CD4-positive, alpha-beta T cell treated with Interleukin-6 for 4 hours (primary cell): Measurements from ENCODE around the gene ATP6V0E2.
A peak's percentile ranks its signal among the peaks of the same experiment; 100 is the strongest.

Experiments used
- DNase-seq: peaks from one replicate; pipeline ENCODE4 v3.0.0-alpha.2; 2020; ENCODE audit warnings: mixed read lengths

Gene ATP6V0E2

DNA sequence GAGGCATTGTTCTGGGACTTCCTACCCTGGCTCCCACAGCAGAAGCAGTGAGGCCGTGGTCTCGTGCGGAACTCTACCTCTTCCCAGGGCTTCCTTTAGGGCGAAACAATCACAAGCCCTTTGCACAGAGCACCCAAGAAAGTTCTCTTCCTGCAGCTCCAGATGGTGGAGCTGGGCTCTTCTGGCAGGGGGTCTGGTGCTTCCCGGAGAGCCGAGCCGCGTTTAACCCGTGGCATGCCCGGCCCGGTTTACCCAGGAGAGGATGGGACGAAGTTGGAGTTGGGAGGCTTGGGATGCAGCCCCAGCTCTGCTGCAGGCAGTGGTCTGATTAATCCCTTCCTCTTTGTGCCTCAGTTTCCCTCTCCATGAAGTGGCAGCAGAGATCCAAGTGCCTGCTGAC is 9.0 kb upstream of the ATP6V0E2 start:
- no peak for DNase-seq

DNA sequence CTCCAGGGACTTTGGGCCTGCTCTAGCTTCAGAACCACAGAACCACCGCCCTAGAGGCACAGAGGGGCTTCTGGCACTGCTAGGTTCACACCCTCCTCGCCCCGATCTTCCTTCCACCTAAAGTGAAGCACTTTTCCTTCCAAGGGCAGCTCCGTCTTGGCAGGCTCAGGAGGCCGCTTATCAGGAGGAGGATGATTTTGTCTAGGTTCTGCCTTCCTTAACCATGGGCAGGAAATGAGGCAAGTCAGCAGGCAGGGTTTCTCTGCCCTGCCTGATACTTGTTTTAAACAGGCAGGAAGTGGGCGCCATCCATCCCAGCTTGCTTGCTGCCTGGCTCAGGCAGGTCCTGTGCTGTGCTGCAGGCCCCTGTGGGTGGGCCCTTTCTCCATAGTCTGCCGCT is 8.3 kb upstream of the ATP6V0E2 start:
- DNase-seq: peak; percentile 82

DNA sequence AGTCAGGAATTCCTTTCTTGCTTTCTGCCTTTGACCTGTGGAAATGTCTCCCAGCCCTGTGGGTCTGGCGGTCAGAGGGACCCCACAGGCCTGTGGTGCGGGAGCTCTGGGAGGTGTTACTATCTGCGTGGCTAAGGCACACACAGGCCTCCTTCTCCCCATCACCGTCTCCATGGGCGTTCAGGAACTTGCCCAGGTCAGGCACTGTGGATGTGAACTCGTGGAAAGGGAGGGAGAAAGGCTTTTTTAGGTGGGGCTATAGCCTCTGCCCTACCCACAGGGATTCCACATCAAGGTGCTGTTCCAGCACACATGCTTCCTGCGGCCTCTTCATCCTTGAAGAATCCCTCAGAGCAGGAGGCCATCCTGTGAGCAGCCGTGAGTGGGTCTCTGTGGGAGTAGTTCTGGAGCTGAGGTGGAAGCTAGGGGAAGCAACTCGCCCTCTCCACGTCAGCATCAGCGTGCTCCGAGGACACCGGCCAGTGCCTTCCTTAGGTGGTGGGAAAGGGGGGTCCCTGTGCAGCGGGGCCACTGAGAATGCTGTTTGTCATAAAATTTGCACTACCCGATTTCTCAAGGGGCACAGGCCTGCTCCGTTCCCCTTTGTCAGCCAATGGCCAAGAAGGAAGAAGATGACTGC is 7.5 kb upstream of the ATP6V0E2 start:
- no peak for DNase-seq

DNA sequence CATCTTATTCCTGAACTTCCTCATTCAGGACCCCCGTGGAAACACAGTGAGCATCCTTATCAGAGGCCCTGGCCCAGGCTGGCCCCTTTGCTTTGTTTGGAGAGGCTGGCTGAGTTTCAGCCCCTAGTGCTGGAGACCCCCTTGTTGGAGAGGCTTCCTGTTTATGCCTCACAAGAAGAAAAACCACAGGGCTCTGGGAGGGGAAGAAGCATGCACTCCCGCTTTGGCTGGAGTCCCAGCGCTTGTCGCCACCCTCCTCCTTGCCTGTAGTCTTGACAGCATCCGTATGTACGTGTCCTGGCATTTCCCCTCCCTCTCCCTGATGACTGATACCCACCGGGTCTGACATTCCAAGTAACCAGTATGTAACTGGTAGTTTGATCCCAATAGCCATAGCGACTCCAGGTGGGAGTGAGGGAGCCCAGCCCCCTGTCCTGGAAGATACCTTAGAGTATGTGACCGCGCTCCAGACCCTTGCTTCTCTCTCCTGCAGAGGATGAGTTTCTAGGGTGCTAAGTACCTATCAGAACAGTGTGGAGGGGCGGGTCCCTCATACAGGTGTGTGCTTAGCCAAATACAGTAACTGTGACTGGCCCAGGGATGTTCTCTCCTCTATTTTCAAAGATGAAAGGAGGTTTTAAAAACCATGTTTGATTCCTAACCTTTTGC is 6.9 kb upstream of the ATP6V0E2 start:
- peak; percentile 61 for DNase-seq

DNA sequence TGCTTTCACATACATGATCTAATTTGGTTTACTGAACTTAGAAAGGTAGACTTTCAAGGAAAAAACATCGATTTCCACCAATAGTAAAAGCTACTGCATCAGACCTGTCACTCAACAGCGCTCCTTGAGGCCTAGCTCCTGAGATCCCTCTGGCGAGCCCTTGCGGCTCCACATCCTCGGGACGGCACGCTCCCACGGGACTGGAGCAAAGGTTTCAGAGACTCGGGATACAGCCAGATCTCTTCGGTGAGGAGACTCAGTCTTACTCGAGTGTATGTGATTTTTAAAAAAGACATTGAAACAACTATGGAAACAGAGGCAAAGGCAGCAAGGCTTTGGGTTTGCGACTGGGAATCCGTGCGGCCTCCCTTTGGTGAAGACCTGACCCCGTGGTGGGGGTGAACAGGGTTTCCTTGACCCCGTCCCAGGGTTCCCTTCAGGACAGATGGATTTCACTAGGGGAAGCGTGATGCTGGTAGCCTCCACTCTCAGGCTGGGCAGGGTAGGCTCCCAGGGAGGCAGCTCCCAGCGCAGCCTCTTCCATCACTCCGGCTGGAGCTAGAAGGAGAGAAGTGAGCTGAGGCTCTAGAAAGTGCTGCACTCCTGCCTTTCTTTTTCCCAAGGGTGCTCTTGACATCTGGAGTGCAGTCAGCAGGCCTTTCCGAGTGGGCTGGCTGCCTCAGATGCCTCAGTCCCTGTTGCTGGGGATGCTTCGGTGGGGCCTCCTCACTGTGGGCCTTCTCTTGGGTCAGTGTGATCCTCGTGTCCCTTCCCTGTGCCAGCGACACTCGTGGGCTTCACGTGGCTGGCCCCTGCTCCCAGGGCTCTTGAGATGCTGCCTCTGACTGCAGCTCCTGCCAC is 5.8 kb upstream of the ATP6V0E2 start:
- DNase-seq: no peak

DNA sequence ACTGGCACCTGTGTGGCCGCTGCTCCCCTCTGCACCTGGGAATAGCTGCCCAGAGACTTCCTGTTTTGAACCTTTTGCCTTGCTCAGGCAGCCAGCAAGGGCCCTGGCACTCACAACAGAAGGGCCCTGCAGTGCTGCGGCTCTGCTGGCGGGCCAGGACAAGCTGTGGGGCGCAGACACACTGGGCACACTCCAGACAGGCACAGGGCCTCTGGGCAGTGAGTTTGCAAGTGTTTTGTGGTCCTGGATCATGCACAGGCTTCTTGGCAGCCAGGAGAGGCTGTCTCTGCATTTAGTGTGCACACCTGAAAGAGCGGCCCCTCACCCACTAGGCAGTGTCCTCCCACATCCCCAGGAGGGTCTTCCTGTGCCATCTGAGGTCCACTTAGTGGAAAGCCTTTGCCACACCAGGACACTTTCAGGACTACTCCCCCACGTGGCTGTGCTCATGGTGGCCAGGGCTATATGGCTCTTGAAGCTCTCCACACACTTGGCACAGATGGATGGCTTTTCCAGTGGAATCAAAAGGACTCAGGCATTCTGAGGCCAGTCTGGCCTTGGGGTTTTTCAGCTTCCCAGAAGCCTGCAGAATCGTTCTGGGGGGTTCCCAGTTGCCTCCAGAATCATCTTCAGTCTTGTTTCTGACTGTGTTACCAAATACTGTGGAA is 5.0 kb upstream of the ATP6V0E2 start:
- peak; percentile 57 for DNase-seq

DNA sequence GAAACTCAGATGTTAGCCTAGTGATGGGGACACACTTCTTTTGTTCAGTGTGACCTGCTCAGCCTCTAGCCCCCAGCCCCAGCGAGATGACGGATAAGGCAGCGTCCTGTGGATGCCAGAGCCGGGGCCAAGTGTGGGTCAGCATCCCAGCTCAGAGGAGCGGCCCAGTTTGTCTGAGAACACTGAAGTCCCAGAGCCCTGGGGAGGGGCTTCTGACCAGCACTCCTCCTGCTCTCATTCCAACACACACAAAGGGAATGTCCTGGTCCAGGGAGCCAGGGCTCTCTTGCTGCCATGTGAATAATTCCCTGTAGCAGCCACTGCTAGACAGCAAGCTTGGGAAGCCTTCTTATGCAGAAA is 4.5 kb upstream of the ATP6V0E2 start:
- no peak for DNase-seq

DNA sequence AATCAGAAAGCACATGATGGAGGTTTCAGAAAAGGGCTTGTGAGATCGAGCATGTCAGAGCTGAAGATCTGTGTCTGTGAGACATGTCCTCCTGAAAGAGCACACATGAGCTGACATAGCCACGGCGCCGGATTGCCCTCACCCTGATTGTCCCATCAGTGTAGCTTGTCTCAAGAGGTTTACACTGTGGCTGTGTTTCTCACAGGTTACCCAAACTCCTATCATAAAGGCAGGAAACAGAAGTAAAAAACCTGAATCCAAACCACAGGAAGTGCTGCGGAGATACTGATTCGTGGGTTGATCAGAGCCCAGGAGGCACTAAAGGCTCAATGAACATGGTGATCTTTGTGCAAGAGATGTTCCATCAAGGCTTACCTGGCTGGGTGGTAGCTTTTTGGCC is 3.9 kb upstream of the ATP6V0E2 start:
- peak; percentile 72 for DNase-seq

DNA sequence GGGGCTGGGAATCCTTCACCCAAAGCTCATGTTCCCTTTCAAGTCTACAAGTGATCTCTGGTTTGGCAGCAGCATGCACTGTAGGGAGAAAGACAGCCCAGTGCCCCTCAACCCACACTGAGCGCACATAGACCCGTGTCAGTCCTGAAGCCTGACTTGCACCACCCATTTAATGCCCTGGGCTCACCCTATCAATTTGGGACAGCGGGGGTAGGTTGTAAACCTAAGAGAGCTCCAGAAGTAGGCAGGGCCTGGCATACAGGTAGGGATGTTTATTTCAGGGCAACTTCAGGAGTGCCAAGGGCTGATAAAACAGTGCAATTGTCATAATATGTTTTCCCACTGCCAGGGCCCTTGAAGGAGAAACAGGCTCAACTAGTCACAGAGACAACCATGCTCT is 3.5 kb upstream of the ATP6V0E2 start:
- DNase-seq: no peak

DNA sequence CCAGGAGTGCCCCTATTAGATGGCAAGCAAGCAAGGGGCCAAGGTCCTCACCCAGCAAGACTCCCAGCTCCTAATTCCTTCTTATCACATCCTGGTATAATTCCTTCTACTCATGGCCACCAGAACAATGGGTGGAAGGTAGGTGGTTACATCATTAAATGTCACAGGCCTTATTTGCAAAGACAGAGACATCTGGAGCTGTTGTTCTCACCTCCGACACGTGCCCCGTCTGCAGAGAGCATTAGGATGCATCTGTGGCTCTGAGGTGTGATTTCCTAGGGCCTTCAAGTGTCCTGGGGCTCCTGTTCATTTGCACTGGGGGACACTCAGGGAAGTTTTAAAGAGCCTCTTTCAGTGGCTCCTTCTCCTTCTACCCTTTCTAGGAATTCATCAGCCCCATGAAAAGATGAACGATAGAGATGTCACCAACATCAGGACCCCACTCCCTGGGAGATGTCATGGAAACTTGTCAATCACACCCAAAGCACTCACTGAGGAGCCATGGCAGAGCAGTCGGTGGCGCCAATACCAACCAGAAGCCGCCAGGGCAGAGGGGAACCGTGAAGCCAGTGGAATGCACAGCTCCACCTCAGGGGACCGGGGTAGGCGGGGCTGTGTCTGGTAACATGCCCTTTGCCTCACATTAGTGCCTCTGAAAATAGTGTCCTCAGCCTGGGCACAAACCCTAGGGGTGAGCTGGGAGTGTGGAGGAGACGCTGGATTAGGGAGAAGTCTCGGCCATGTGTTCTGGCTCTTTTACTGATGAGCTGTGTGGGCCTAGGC is 2.9 kb upstream of the ATP6V0E2 start:
- peak; percentile 54 for DNase-seq

DNA sequence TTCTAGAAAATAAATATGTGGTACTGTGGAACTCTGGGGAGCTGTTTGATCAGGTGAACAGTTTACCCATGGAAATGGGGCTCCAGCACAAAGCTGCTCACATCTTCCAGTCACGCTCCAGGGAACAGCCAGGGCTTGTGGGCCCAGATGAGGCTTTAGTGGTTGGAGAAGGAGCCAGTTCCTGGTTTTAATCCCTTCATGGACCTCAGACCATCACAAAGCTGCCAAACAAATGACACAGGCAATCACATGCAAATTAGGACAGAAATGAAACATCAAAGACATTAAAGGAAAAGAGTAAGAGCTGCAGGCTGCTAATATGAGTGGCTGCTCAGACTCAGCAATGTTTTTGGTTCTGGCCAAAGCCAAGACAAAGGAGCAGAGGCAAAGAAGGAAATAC is 2.2 kb upstream of the ATP6V0E2 start:
- DNase-seq: no peak

DNA sequence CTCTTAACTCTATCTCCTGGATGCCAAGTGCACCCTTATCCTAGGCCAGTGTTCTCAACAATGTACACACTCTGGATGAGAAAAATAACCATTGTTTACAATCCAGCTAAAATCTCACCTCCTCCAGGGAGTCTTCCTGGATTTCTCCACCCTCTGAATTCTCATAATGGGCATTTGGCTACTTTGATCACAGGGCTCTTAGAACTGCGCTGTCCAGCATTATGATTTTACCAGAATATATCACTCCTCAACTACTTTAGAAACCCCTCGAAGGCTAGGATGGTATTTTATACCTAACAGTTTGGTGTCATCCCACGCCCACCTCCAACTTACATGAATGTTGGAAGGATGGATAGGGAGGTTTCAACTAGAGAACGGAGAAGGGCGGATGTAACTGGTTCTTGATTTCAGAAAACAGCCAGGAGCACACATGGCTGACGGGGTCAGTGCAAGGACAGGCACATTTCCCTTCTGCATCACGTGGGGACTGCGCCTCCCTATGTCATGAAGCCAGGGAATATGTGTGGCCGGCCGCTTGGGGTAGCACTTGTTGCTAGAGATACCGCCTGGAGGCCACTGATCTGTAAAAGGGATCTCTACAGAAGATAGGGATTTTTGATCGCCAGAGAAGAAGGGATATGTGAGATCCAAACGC is 1.2 kb upstream of the ATP6V0E2 start:
- peak; percentile 31 for DNase-seq

DNA sequence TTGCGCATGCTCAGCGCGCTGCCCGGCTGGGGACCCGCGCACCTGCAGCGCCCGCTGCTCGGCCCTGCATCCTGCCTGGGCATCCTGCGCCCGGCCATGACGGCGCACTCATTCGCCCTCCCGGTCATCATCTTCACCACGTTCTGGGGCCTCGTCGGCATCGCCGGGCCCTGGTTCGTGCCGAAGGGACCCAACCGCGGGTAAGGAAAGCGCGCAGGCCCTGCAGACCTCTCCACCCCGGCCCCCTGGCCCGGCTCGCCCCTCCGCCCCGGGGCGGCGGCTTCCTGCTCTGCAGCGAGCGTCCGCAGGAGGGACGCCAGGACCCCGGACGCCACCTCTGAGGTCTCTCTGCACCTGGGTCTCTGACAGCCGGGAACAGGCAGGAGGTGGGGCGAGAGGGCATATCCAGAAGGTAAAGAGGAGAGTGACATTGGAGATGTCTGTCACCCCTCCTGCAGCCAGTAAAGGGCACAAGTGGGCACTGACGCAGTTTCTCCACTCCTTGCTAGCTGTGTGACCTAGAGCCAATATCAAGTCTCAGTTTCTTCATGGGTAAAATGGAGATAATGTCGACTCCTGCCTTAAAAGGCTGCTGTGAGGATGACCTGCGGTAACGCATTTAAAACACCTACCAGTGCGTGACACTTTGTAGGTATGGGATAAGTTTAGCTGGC is 338 bp downstream of the ATP6V0E2 start:
- DNase-seq: no peak

DNA sequence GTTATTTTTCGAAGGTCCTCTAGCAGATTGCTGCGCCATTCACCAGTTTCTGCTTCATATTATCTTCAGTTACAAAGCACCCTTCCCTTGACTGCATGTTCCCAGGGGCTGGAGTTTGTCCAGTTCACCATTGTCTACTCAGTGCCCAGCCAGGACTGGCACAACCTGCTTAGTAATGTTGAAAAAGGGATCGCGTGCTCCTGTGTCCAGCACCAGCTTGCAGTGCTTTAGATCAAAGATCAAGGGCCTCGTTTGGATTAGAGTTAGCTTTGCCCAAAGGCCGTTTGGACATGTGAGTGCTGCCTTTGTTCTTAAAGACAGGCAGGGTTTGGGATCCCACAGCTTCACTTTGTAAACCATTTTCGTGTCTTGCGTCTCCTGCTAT is 867 bp downstream of the ATP6V0E2 start:
- no peak for DNase-seq

DNA sequence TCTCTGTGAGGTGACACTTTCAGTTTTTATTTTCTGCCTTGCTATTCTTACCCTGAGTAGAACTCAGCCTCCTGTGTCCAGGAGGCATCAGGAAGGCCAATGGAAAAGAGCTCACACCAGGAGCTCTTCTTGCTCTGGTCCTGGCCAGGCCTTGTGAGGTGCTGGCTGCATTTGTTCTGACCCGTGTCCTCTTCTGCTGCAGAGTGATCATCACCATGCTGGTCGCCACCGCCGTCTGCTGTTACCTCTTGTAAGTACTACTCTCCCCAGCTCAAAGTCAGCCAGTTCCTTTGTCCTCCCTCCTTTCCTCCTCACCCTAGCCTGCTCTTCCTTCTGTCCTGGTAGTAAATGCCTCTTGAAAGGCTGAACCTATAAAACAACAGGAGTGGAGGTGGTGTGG is 1.6 kb downstream of the ATP6V0E2 start:
- no peak for DNase-seq

DNA sequence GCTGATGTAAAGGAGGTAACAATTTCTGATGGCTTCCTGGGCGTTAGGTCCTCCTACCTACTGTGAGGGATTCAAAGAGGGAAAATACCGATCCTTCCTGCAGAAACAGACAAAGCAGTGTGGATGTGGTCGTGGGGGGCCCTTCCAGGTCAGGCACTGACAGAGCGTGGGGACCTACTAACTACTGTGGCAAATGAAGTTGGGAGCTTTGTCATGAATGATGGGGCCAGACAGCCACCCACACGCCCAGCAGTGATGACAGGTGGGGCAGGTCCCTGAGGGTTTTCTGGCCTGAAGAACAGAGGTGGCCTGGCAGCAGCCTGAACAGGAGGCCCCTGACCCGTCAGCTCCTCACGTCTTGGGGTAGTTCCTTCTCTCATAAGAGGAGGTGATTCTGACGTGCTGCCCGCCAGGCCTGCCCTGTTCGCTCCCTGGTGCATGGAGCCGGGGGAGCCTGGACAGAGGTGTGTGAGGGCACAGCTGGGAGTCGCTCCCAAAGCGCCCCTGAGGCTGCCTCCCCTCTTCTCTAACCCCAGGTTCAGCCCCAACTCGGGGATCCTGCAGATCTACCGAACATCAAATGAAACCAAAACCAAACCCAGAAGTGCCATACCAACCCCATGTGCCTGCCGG is 4.2 kb downstream of the ATP6V0E2 start:
- no peak for DNase-seq

DNA sequence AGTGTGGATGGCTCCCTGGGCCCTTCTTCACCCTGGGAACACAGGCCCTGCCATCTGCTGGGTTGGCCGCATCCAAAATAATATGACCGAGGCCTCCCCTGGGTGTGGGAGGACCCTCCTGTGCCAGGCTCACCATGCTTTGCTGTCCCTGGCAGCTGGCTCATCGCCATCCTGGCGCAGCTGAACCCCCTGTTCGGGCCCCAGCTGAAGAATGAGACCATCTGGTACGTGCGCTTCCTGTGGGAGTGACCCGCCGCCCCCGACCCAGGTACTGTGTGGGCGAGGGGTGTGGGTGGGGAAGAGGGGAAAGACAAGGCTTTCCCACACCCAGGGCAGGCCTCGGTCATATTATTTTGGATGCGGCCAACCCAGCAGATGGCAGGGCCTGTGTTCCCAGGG is 4.8 kb downstream of the ATP6V0E2 start:
- no peak for DNase-seq

DNA sequence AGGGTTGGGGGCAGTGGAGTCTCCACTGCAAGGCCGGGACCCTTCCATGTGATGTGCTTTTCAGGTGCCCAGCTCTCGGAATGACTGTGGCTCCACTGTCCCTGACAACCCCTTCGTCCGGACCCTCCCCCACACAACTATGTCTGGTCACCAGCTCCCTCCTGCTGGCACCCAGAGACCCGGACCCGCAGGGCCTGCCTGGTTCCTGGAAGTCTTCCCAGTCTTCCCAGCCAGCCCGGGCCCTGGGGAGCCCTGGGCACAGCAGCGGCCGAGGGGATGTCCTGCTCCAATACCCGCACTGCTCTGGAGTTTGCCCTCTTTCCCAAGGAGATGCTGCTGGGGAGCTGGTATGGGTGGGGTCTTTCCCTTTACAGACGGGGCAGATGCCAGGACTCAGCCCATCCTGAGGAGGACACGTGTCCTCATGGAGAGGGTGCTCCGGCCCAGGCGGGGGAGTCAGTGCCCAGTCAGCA is 5.5 kb downstream of the ATP6V0E2 start:
- no peak for DNase-seq

DNA sequence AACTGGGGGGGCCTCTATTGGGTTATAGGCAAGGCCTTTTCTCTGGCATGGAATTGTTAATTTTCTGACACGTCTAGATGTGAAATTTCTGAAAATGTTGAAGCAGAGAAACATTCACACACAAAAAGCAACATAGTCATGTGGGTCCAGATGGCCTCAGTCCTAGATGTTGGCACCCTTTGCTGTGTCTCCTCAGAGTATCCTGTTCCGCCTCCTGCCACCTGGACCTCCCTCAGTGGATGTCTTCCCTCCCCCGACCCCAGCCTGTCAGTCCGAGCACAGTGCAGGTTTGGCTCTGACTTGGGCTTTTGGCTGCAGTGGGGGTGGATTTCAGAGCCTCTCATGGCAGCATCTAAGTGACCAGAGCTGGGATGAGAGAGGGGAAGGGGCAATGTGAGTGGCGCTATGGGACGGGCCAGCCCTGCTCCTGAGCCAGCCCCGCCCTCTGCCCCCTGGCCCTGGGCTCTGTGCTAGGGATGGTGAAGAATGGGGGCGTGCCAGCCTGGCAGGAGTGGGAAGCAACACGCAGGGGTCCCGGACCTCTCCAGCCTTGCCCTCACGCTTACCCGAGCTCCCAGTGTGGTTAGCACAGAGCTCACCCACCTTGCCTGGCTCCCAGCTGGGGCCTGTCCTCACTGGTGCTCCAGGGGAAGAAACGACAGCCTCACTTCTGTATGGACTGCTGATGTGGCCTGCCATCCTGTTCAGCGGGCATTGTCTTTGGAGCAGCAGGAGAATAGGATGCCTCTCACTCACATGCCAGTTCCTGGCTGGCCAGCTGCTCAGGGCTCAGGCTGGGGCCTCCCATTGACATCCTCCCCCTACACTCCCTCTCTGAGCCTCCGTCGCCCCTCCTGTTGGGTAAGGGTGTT is 6.2 kb downstream of the ATP6V0E2 start:
- DNase-seq: no peak
